A549 (cell line): ENCODE measurements around the gene PPA1.
"Not testable (repeated sequence)": the region's sequence is repeated elsewhere in the genome, so short reads cannot be mapped to it uniquely, and the experiment has no call there.

Source experiments
- EP300 ChIP-seq, 2 experiments: fragments of >200 bp; sonication (Bioruptor Twin); formaldehyde crosslinking; IDR thresholded peaks; 2 replicates in 1 of 2; 3 replicates in 1 of 2; pipeline ENCODE4 v1.6.1; 2016 to 2017
- MAFK ChIP-seq: fragments of 450-650 bp; IDR thresholded peaks from 2 replicates; pipeline ENCODE4 v1.6.1; 2014; ENCODE audit not compliant: partially characterized antibody
- MAZ ChIP-seq: fragments of 150-350 bp; IDR thresholded peaks from 2 replicates; pipeline ENCODE4 v1.6.1; 2014; ENCODE audit warnings: antibody characterized with exemption, low read depth, low read length, borderline replicate concordance
- RAD21 ChIP-seq, 2 experiments: fragments of >200 bp in 1 of 2; sonication (Bioruptor Twin) in 1 of 2; formaldehyde crosslinking in 1 of 2; IDR thresholded peaks in 1 of 2; conservative IDR thresholded peaks in 1 of 2; 2 replicates in 1 of 2; 3 replicates in 1 of 2; pipeline ENCODE4 v1.6.1; 2012 to 2018; ENCODE audit warnings: inconsistent platforms in 1 of 2
- RFX5 ChIP-seq: fragments of 450-650 bp; IDR thresholded peaks from 2 replicates; pipeline ENCODE4 v1.7.1; 2014; ENCODE audit warnings: antibody characterized with exemption, mild to moderate bottlenecking, moderate library complexity
- RNF2 ChIP-seq: fragments of 200-600 bp; sonication (generic); IDR thresholded peaks from 2 replicates; pipeline ENCODE4 v1.6.1; 2016; ENCODE audit warnings: low read depth, mild to moderate bottlenecking, antibody characterized with exemption, moderate library complexity, borderline replicate concordance
- TF ChIP-seq, protein P1 (sequence below): fragments of >200 bp; sonication (Bioruptor Twin); formaldehyde crosslinking; IDR thresholded peaks from 3 replicates; pipeline ENCODE4 v1.5.1; 2016

DNA sequence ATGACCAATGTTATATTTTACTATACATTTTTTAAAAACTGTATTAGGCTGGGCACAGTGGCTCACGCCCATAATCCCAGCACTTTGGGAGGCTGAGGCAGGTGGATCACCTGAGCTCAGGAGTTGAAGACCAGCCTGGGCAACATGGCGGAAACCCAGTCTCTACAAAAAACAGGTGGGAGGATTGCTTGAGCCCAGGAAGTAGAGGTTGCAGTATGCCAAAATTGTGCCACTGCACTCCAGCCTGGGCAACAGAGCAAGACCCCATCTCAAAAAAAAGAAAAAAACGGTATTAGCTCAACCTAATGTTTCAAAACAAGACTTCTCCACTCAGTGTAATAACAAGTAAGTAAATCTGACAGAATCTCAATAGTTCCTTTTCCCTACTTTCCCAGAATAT lies 73.9 kb downstream of the PPA1 start:
- not testable (repeated sequence) for TF ChIP-seq RNF2; MAFK; EP300 (IDR thresholded peaks at IDR 0.05); RAD21 (conservative IDR thresholded peaks at IDR 0.05 in 1 of 2, IDR thresholded peaks at IDR 0.05 in 1 of 2); RFX5; MAZ
- TF ChIP-seq, protein P1, sequence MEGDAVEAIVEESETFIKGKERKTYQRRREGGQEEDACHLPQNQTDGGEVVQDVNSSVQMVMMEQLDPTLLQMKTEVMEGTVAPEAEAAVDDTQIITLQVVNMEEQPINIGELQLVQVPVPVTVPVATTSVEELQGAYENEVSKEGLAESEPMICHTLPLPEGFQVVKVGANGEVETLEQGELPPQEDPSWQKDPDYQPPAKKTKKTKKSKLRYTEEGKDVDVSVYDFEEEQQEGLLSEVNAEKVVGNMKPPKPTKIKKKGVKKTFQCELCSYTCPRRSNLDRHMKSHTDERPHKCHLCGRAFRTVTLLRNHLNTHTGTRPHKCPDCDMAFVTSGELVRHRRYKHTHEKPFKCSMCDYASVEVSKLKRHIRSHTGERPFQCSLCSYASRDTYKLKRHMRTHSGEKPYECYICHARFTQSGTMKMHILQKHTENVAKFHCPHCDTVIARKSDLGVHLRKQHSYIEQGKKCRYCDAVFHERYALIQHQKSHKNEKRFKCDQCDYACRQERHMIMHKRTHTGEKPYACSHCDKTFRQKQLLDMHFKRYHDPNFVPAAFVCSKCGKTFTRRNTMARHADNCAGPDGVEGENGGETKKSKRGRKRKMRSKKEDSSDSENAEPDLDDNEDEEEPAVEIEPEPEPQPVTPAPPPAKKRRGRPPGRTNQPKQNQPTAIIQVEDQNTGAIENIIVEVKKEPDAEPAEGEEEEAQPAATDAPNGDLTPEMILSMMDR: not testable (repeated sequence)
